AG09309 (cell line): Measurements from ENCODE around the gene B4GALNT2.

ENCODE experiments used
- DNase-seq: peaks from one replicate; pipeline ENCODE4 v3.0.0-alpha.2; 2010; ENCODE audit warnings: low read depth
- H3K4me3 ChIP-seq: 2 replicates; pipeline ENCODE4 v1.5.1; 2011; ENCODE audit warnings: mild to moderate bottlenecking, low read depth, low read length, moderate library complexity; ENCODE audit not compliant: control insufficient read depth
- TF ChIP-seq, protein P1 (sequence below): IDR thresholded peaks from 2 replicates; pipeline ENCODE4 v1.5.1; 2011; ENCODE audit warnings: mild to moderate bottlenecking, low read depth, low read length, inconsistent platforms; ENCODE audit not compliant: insufficient read depth, control insufficient read depth; ENCODE audit errors: missing control alignments

Gene B4GALNT2

DNA sequence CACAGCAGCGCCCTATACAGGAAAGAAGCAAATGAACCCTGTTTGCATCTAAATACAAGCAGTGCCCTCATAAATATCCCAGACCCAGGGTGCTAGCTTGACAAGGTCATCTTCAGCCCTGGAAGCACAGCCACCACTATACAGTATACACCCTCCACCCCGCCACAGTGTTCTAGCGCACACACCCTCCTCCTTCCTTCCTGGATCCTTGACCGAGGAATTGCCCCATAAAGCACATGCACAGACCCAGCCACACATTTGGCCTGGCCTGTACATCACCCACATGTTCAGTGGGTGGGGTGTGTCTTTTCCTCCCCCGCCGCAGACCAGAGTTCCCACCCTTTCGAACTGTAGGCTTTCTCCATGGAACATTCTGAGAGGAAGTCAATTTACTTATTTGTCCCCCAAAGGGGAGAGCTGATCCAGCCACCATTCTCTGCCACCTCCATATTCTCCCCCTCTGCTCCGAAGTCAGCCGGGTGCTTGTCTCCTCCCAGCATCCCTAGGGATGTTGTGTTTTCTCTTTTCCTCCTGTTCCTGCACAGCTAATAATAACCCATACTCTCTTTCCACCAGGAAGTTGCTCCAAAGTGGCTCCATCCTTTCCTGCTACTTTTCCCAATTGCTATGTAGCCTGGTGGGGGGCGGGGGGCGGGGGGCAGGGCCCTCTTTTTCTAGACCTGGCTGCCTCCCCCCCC lies 84.5 kb downstream of the B4GALNT2 start:
- no peak overlapping the region for H3K4me3 ChIP-seq
- DNase-seq = no peak
- TF ChIP-seq, protein P1, sequence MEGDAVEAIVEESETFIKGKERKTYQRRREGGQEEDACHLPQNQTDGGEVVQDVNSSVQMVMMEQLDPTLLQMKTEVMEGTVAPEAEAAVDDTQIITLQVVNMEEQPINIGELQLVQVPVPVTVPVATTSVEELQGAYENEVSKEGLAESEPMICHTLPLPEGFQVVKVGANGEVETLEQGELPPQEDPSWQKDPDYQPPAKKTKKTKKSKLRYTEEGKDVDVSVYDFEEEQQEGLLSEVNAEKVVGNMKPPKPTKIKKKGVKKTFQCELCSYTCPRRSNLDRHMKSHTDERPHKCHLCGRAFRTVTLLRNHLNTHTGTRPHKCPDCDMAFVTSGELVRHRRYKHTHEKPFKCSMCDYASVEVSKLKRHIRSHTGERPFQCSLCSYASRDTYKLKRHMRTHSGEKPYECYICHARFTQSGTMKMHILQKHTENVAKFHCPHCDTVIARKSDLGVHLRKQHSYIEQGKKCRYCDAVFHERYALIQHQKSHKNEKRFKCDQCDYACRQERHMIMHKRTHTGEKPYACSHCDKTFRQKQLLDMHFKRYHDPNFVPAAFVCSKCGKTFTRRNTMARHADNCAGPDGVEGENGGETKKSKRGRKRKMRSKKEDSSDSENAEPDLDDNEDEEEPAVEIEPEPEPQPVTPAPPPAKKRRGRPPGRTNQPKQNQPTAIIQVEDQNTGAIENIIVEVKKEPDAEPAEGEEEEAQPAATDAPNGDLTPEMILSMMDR = no peak

DNA sequence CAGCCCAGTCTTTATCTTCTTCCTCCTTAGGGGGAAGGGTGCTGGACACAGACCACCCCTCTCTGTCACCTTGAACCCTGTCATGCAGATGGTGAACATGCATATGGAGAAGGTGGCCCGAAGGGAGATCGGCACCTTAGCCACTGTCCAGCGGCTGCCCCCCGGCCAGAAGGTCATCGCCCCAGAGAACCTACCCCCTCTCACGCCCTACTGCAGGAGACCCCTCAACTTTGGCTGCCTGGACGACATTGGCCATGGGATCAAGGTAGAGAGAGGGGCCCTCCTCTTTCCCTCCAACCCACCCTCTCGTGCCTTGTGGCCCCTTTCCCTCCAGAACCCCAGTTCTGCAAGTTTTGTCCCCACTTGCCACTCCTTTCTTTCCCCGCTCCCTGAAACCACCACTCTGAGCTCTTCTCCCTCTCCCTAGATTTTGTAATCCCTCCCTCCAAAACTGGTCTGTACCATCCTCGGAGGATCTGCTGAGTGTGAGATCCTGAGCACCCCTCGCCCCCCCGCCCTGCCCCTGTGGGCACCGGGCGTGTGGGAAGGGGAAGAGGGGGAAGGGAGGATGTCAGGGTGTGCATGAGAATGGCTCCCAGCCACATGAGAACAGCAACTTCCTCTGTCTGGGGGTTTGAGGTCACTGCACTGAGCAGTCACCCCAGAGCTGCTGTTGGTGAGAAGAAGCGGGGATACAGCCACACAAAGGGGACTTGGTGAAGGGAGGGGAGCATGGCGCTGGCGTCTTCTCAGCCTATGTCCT lies 85.3 kb downstream of the B4GALNT2 start:
- DNase-seq = no peak
- H3K4me3 ChIP-seq = no peak overlapping the region
- TF ChIP-seq, protein P1 = no peak

DNA sequence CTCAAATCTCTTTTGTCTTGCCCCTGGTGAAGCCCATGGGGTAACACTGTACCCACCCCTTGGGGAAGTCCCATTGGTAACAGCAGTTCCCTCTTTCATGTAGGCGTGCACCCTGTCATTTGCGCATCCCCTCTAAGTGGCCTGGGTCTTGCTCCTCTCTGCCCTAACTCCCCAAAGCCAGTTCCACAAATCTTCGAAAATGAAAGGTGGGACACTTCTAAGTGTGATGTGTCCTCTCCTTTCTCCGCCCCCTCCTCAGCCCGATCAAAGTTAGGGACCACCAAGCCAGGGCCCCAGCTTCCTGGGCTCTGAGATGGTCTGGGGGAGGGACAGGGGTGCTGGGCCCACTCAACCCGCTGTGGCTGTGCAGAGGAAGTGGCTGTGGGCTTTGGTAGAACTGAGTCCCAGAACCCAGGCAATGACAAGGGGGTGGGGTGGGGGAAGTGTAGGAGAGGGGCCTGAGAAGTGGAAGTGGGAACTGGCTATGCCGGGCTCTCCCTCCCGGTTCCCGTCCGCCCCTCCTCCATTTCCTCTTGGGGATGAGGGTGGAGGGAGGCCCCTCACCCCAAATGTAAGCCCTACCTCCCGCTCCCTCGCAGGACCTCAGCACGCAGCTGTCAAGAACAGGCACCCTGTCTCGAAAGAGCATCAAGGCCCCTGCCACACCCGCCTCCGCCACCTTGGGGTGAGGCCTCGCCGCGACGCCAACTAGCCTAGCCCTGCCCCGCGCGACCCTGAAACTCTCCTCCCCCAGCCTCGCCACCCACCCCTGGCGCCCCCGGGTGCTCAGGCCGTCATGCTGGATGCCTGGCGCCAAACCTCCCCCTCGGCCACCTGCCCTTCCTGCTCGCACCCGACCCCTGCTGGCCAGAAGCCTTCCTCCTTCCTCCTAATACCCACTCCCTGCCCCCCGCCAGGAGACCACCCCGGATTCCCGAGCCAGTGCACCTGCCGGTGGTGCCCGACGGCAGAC lies 86.7 kb downstream of the B4GALNT2 start:
- DNase-seq = no peak
- TF ChIP-seq, protein P1 = peak; percentile 30
- no peak overlapping the region for H3K4me3 ChIP-seq

DNA sequence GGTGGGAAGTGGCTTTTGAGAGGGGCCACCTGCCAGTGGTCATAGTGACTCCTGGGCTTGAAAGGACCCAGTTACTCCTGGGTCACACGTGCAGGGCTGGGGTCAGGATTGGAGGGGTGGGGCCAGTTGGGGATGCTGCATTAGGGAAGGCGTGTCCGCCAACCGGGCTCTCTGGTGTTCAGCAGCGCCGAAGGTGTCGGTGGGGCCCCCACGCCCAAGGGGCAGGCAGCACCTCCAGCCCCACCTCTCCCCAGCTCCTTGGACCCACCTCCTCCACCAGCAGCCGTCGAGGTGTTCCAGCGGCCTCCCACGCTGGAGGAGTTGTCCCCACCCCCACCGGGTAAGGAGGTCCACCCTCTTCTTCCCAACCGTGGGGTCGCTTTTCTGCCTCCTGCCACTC lies 87.4 kb downstream of the B4GALNT2 start:
- no peak overlapping the region for H3K4me3 ChIP-seq
- TF ChIP-seq, protein P1 = no peak
- DNase-seq = no peak

DNA sequence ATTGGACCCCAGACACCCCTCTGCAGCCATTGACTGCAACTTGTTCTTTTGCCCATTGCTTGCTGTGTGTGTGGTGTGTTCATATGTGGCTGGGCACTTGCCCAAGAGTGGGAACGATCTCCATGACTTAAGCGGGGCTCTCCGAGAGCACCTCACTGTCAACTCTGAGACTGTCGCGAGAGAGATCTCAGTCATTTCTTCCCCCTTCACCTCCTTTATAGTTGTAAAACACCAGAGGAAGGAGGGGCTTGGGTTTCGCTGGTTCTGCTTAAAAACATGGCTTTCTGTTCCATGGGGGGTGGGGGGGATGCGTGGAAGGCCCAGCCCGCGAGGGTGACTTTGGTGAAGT lies 90.6 kb downstream of the B4GALNT2 start:
- no peak for DNase-seq
- TF ChIP-seq, protein P1 = no peak
- no peak overlapping the region for H3K4me3 ChIP-seq

DNA sequence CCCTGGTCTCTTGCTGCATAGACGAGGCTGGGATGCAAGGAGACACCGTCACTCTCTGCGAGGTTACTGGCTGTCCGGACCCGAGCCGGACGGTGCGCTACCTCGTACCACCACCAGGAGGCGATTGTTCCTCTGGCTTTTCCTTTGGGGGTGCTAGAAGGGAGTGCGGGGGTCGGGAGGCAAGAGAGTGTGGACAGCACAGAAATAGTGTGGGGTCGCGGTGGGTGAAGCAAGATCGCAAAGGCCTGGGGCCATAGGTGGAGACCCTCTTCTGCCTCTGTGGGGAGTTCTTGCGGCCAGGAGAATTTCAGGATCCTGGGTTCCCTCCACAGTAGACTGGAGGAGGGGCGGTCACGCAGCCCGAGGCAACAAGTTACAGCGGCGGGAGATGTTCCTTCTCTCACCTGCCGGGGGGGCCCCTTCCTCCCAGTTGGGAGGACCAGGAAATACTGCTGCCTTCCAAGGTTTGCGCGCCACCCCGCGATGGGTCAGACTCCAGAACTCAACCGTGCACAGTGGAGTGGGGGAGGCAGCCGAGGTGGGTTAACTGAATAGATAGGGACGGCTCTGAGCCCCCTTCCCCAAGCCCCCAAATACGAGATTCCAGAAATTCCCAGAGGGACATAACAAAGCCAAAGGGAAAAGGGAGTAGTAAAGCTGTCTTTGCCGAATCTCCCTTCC lies 91.1 kb downstream of the B4GALNT2 start:
- TF ChIP-seq, protein P1 = peak; percentile 89
- no peak for DNase-seq
- no peak overlapping the region for H3K4me3 ChIP-seq
